ENCODE data around the gene SMIM24. TPM values are rescaled to one million over a fixed set of nuclear protein-coding genes. Genes with fewer than 3 reads are reported as not detected.

The SMIM24 gene
- total RNA-seq, 1 experiment from 2014 or later = 0.36 TPM

DNA sequence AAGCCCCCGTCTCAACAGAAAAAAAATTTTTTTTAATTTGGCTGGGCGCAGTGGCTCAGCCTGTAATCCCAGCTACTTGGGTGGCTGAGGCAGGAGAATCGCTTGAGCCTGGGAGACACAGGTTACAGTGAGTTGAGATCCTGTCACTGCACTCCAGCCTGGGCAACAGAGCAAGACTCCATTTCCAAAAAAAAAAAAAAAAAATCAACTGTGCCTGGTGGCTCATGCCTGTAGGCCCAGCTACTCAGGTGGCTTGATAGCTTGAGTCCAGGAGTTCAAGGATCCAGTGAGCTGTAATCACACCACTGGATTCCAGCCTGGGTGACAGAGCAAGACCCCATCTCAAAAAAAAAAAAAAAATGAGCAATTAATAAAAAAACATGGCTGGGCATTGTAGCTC, 21.5 kb upstream of the SMIM24 start:
- H3K27me3 ChIP-seq (ENCODE audit: low read length) = no peaks in the 10 kb centered on the region
- intact Hi-C loops (cut with micrococcal nuclease) = no loop called here
- H3K9me2 ChIP-seq (replicated peaks; ENCODE audit: low read length) = no peaks in the 10 kb centered on the region
- DNase-seq (no peak), ATAC-seq (no peak)
- no TSS peak for BruUV-seq (replicated peaks)
- no peak overlapping the region for H3K27ac ChIP-seq (ENCODE audit: low read length)
- H3K9ac ChIP-seq (ENCODE audit: low read length) = no peak overlapping the region
- no peak overlapping the region for H2AFZ ChIP-seq (ENCODE audit: low read length)
- H4K20me1 ChIP-seq (ENCODE audit: low read length) = no peaks in the 10 kb centered on the region
- peaks cover 16% of the 10 kb centered on the region for H3K4me1 ChIP-seq (ENCODE audit: insufficient read depth, low read length)
- H3K9me3 ChIP-seq (ENCODE audit: low read length) = no peaks in the 10 kb centered on the region
- H3K36me3 ChIP-seq (ENCODE audit: low read depth, low read length) = no peaks in the 10 kb centered on the region
- ChIA-PET CTCF (no interaction called here), POLR2A (ENCODE audit: unreplicated experiment) (no interaction called here)
- H3K79me2 ChIP-seq (ENCODE audit: low read length) = peaks cover 39% of the 10 kb centered on the region
- H3F3A ChIP-seq (ENCODE audit: low read length, unreplicated experiment) = no peaks in the 10 kb centered on the region
- TF ChIP-seq EZH2phosphoT487 (IDR thresholded peaks at IDR 0.05; ENCODE audit: borderline replicate concordance, low read length) (no peak), EZH2 (IDR thresholded peaks at IDR 0.05; ENCODE audit: low read length, unreplicated experiment) (no peak)
- TF ChIP-seq, protein P1, sequence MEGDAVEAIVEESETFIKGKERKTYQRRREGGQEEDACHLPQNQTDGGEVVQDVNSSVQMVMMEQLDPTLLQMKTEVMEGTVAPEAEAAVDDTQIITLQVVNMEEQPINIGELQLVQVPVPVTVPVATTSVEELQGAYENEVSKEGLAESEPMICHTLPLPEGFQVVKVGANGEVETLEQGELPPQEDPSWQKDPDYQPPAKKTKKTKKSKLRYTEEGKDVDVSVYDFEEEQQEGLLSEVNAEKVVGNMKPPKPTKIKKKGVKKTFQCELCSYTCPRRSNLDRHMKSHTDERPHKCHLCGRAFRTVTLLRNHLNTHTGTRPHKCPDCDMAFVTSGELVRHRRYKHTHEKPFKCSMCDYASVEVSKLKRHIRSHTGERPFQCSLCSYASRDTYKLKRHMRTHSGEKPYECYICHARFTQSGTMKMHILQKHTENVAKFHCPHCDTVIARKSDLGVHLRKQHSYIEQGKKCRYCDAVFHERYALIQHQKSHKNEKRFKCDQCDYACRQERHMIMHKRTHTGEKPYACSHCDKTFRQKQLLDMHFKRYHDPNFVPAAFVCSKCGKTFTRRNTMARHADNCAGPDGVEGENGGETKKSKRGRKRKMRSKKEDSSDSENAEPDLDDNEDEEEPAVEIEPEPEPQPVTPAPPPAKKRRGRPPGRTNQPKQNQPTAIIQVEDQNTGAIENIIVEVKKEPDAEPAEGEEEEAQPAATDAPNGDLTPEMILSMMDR (conservative IDR thresholded peaks at IDR 0.05; ENCODE audit: low read depth, low read length) = no peak
- H3K4me2 ChIP-seq (ENCODE audit: low read length) = no peak overlapping the region
- no peak overlapping the region for H3K4me3 ChIP-seq (ENCODE audit: low read length)

DNA sequence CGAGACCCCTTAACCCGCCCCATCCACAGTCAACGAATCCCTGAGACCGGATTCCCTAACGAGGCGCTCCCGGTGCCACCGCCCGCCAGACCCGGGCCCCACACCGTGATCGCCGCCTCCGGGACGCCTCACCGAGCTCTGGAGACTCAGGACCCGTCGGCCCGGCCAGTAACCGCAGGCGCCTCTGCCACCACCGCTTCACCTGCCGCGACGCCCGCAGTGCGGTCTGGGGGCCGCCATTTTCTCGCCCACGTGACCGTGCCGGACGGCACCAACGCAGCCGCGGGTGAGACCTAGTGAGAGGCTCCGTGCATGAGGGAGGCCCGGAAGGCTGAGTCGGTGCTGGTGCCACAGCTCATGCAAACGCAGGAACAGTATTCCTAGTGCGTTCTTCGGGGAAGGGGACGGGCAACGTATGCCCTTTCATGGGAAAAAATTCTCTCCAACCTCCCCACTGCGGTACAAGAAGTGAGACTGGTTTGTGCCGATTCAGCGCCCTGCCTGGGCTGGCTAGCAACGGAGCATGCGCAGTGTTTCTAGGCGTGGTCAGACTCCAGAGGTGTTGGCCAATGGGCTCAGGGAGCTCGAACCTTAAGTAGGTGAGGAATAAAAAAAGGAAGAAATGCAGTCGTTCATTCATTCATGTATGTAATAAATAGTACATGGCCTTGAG, 20.2 kb upstream of the SMIM24 start, which contains the start of gene DOHH:
Gene DOHH, minus strand, starts transcription at position 246 of the 673 bp plus-strand sequence. CDS start 3,860 bp downstream, outside the sequence.
- H3K79me2 ChIP-seq (ENCODE audit: low read length) = peaks cover 33% of the 10 kb centered on the region
- DNase-seq = peak; percentile 94
- no peaks in the 10 kb centered on the region for H3K9me2 ChIP-seq (replicated peaks; ENCODE audit: low read length)
- no TSS peak for BruUV-seq (replicated peaks)
- H4K20me1 ChIP-seq (ENCODE audit: low read length) = no peaks in the 10 kb centered on the region
- ChIA-PET CTCF (no interaction called here), POLR2A (ENCODE audit: unreplicated experiment) (interaction anchor here (0.6 kb wide), 1 partner anchor 58 kb away, joined by 3 read pairs; no protein-coding TSS in a partner anchor)
- no peaks in the 10 kb centered on the region for H3K9me3 ChIP-seq (ENCODE audit: low read length)
- peak; percentile 94 for ATAC-seq
- TF ChIP-seq EZH2 (IDR thresholded peaks at IDR 0.05; ENCODE audit: low read length, unreplicated experiment) (no peak), EZH2phosphoT487 (IDR thresholded peaks at IDR 0.05; ENCODE audit: borderline replicate concordance, low read length) (no peak)
- TF ChIP-seq, protein P1 (conservative IDR thresholded peaks at IDR 0.05; ENCODE audit: low read depth, low read length) = no peak
- H3K9ac ChIP-seq (ENCODE audit: low read length) = peak within 1 kb of the TSS; percentile 86
- peaks cover 13% of the 10 kb centered on the region for H3K4me1 ChIP-seq (ENCODE audit: insufficient read depth, low read length)
- peak within 1 kb of the TSS; percentile 98 for H3K4me3 ChIP-seq (ENCODE audit: low read length)
- intact Hi-C loops (cut with micrococcal nuclease) = no loop called here
- H3F3A ChIP-seq (ENCODE audit: low read length, unreplicated experiment) = no peaks in the 10 kb centered on the region
- H3K36me3 ChIP-seq (ENCODE audit: low read depth, low read length) = no peaks in the 10 kb centered on the region; the same call in 1 of the 2 replicates
- H3K27me3 ChIP-seq (ENCODE audit: low read length) = no peaks in the 10 kb centered on the region
- H2AFZ ChIP-seq (ENCODE audit: low read length) = peak within 1 kb of the TSS; percentile 72
- H3K27ac ChIP-seq (ENCODE audit: low read length) = peak within 1 kb of the TSS; percentile 68
- H3K4me2 ChIP-seq (ENCODE audit: low read length) = peak within 1 kb of the TSS; percentile 81

All from PC-3 (cell line).